HepG2 (cell line): ENCODE results near the gene LRRC10B. TPM values are rescaled to one million over a fixed set of nuclear protein-coding genes. Genes with fewer than 3 reads are reported as not detected.

Experiments
- ATAC-seq: fragments of 200-7000 bp; cut with Tn5 transposase; 3 replicates; pipeline ENCODE4 v1.9.1; 2020; ENCODE audit warnings: mild to moderate bottlenecking, moderate library complexity
- BruUV-seq: library from RNA; stranded (reverse); fragments of 400-500 nt; replicated peaks from 2 replicates; lab custom pipeline; 2021; lab: Mats Ljungman, UMichigan
- CTCF ChIA-PET: fragments of 300-600 bp; formaldehyde crosslinking; extraction: SDS; loops from one replicate; lab custom pipeline; 2021; ENCODE audit warnings: low total read pairs, inconsistent platforms, low intra/inter-chr PET ratio; lab: Yijun Ruan, JAX
- POLR2A ChIA-PET: fragments of 350-600 bp; sonication (Branson Sonifier 250); formaldehyde crosslinking; loops from one replicate; lab custom pipeline; 2020; ENCODE audit warnings: antibody characterized with exemption, inconsistent platforms; lab: Yijun Ruan, JAX
- DNase-seq: peaks from one replicate; pipeline ENCODE4 v3.0.0-alpha.2; 2015; ENCODE audit warnings: low spot score
- FAIRE-seq: peaks from 3 replicates; lab custom pipeline; 2011; peaks lifted over from hg19 to GRCh38; lab: Jason Lieb, UNC
- H2AFZ ChIP-seq: one replicate; pipeline ENCODE4 v1.6.1; 2011; ENCODE audit warnings: low read length, inconsistent platforms
- H3K27ac ChIP-seq: fragments of 300-600 bp; 3 replicates; pipeline ENCODE4 v1.8.0; 2011; ENCODE audit warnings: mixed run types, mild to moderate bottlenecking, mixed read lengths, low read length, inconsistent platforms; ENCODE audit not compliant: insufficient read depth; ENCODE audit errors: extremely low read length
- H3K27me3 ChIP-seq, 2 experiments: fragments of 200-600 bp in 1 of 2; 2 replicates in 1 of 2; 3 replicates in 1 of 2; pipeline versions ENCODE4 v1.6.0 to v1.8.0; 2011; ENCODE audit warnings: low read length in 2 of 2, mild to moderate bottlenecking in 2 of 2, moderate library complexity in 2 of 2, inconsistent platforms in 1 of 2; ENCODE audit not compliant: insufficient read depth in 2 of 2, control insufficient read depth in 1 of 2
- H3K36me3 ChIP-seq, 2 experiments: fragments of 200-600 bp in 1 of 2; replicated peaks in 1 of 2; 2 replicates in 1 of 2; 3 replicates in 1 of 2; pipeline versions ENCODE4 v1.5.1 to v1.8.0; 2011; ENCODE audit warnings: low read length in 2 of 2, inconsistent platforms in 1 of 2; ENCODE audit not compliant: insufficient read depth in 2 of 2, control insufficient read depth in 1 of 2
- H3K4me1 ChIP-seq: 2 replicates; pipeline ENCODE4 v1.5.1; 2012; ENCODE audit warnings: low read length, inconsistent platforms; ENCODE audit not compliant: insufficient read depth
- H3K4me2 ChIP-seq: 2 replicates; pipeline ENCODE4 v1.6.0; 2011; ENCODE audit warnings: low read depth, low read length, inconsistent platforms
- H3K4me3 ChIP-seq, 3 experiments: fragments of 200-600 bp in 1 of 3; sonication (generic), shearing (Covaris generic) in 1 of 3; replicated peaks in 1 of 3; 2 replicates each; pipeline ENCODE4 v1.5.1; 2011 to 2016; ENCODE audit warnings: low read length in 3 of 3, inconsistent platforms in 2 of 3, low read depth in 2 of 3, mild to moderate bottlenecking in 2 of 3, control low read depth in 1 of 3, mixed read lengths in 1 of 3; ENCODE audit not compliant: insufficient read depth in 1 of 3
- H3K79me2 ChIP-seq: one replicate; pipeline ENCODE4 v1.6.1; 2011; ENCODE audit warnings: low read length, inconsistent platforms; ENCODE audit not compliant: insufficient read depth
- H3K9ac ChIP-seq: 2 replicates; pipeline ENCODE4 v1.6.0; 2011; ENCODE audit warnings: mild to moderate bottlenecking, low read depth, low read length, inconsistent platforms; ENCODE audit not compliant: insufficient read depth
- H3K9me3 ChIP-seq: 2 replicates; pipeline ENCODE4 v1.5.1; 2012; ENCODE audit warnings: mild to moderate bottlenecking, low read length
- H4K20me1 ChIP-seq: 2 replicates; pipeline ENCODE4 v1.6.0; 2011; ENCODE audit warnings: inconsistent platforms, mild to moderate bottlenecking, low read length, moderate library complexity; ENCODE audit not compliant: insufficient read depth
- CREB1 ChIP-seq, 2 experiments: fragments of 450-650 bp in 1 of 2; IDR thresholded peaks; 2 replicates each; pipeline ENCODE4 v1.6.1; 2016 to 2017; ENCODE audit warnings: control low read depth in 1 of 2, mild to moderate bottlenecking in 1 of 2, missing compliant biosample characterization in 1 of 2, missing genetic modification characterization in 1 of 2
- MTA1 ChIP-seq: sonication (generic); formaldehyde crosslinking; IDR thresholded peaks from 2 replicates; pipeline ENCODE4 v1.4.0; 2020; ENCODE audit warnings: missing genetic modification reagents, mild to moderate bottlenecking, borderline replicate concordance
- NONO ChIP-seq, 2 experiments: fragments of 450-650 bp in 1 of 2; sonication (generic) in 1 of 2; formaldehyde crosslinking in 1 of 2; IDR thresholded peaks in 1 of 2; conservative IDR thresholded peaks in 1 of 2; 2 replicates each; pipeline versions ENCODE4 v1.6.1 to v1.8.0; 2017 to 2022; ENCODE audit warnings: mild to moderate bottlenecking in 1 of 2, missing genetic modification reagents in 1 of 2, moderate library complexity in 1 of 2
- RARA ChIP-seq: IDR thresholded peaks from 2 replicates; pipeline ENCODE4 v1.6.1; 2016; ENCODE audit warnings: missing genetic modification reagents, missing compliant biosample characterization
- RXRB ChIP-seq: IDR thresholded peaks from 2 replicates; pipeline ENCODE4 v1.6.1; 2016; ENCODE audit warnings: borderline replicate concordance, missing genetic modification reagents, missing compliant biosample characterization
- TSC22D2 ChIP-seq: sonication (generic); formaldehyde crosslinking; IDR thresholded peaks from 2 replicates; pipeline ENCODE4 v1.5.1; 2020; ENCODE audit warnings: missing genetic modification reagents, mild to moderate bottlenecking, borderline replicate concordance
- ZNF441 ChIP-seq: sonication (generic); formaldehyde crosslinking; IDR thresholded peaks from 2 replicates; pipeline ENCODE4 v1.7.0; 2021; ENCODE audit warnings: missing genetic modification reagents, borderline replicate concordance
- ZNF772 ChIP-seq: sonication (generic); formaldehyde crosslinking; IDR thresholded peaks from 2 replicates; pipeline ENCODE4 v1.5.0; 2020; ENCODE audit warnings: mild to moderate bottlenecking, missing genetic modification reagents
- WGBS: methylation state at CpG from one replicate; pipeline ENCODE4 v1.1.6; 2017; ENCODE audit warnings: low lambda C conversion rate; 5-methylcytosine and 5-hydroxymethylcytosine counted together
- in situ Hi-C: cut with HindIII; loops from 2 replicates; pipeline ENCODE4 v1.10.0; 2017; ENCODE audit warnings: low pct_unique_long_range_greater_than_20kb; ENCODE audit not compliant: extremely low pct_ligation_motif_present
- intact Hi-C: fragments of 100-400 bp; cut with micrococcal nuclease; formaldehyde crosslinking; loops from one replicate; pipeline ENCODE4 v1.10.0; 2022; ENCODE audit not compliant: unreplicated experiment
- polyA plus RNA-seq, 8 experiments: library from polyadenylated mRNA; depleted of rRNA in 3 of 8; stranded (reverse) in 7 of 8; unstranded in 1 of 8; fragments of >200 nt; fragmentation: Illumina TruSeq in 4 of 8; extraction: Trizol in 4 of 8; gene quantifications; 2 replicates each; pipeline versions ENCODE4 v1.2.1 to v1.2.3, GENCODE V29; 2011 to 2016; ENCODE audit warnings: low read depth in 4 of 8, missing spikeins in 1 of 8, mixed read lengths in 1 of 8; ENCODE audit not compliant: insufficient read depth in 1 of 8
- total RNA-seq, 5 experiments: library from RNA; depleted of rRNA; stranded (reverse); fragments of >200 nt; fragmentation: Illumina TruSeq; extraction: Trizol; gene quantifications; 2 replicates each; pipeline ENCODE4 v1.2.3, GENCODE V29; 2016; ENCODE audit warnings: low read depth in 1 of 5
- TF ChIP-seq, protein P1 (sequence below): sonication (generic); formaldehyde crosslinking; IDR thresholded peaks from 2 replicates; pipeline ENCODE4 v1.8.0; 2022; ENCODE audit warnings: mild to moderate bottlenecking, missing genetic modification reagents, moderate library complexity
- TF ChIP-seq, protein P2 (sequence below): sonication (generic); formaldehyde crosslinking; IDR thresholded peaks from 2 replicates; pipeline ENCODE4 v1.5.0; 2020; ENCODE audit warnings: missing genetic modification reagents
- TF ChIP-seq, protein P3 (sequence below): IDR thresholded peaks from 2 replicates; pipeline ENCODE4 v1.6.1; 2012; ENCODE audit warnings: inconsistent platforms
- TF ChIP-seq, protein P4 (sequence below): sonication (generic); formaldehyde crosslinking; IDR thresholded peaks from 2 replicates; pipeline ENCODE4 v1.4.0; 2020; ENCODE audit warnings: low read depth, mild to moderate bottlenecking, missing genetic modification reagents
- TF ChIP-seq, protein P5 (sequence below): sonication (generic); formaldehyde crosslinking; IDR thresholded peaks from 2 replicates; pipeline ENCODE4 v1.4.0; 2020; ENCODE audit warnings: missing genetic modification reagents, borderline replicate concordance
- TF ChIP-seq, protein P6 (sequence below): sonication (generic); formaldehyde crosslinking; IDR thresholded peaks from 2 replicates; pipeline ENCODE4 v1.4.0; 2020; ENCODE audit warnings: mild to moderate bottlenecking, missing genetic modification reagents

The LRRC10B gene
- total and polyA plus RNA-seq, 2 of the 13 experiments (the other 11 are each of a cell fraction or from before 2014, with no cell fraction given), result not detected

DNA sequence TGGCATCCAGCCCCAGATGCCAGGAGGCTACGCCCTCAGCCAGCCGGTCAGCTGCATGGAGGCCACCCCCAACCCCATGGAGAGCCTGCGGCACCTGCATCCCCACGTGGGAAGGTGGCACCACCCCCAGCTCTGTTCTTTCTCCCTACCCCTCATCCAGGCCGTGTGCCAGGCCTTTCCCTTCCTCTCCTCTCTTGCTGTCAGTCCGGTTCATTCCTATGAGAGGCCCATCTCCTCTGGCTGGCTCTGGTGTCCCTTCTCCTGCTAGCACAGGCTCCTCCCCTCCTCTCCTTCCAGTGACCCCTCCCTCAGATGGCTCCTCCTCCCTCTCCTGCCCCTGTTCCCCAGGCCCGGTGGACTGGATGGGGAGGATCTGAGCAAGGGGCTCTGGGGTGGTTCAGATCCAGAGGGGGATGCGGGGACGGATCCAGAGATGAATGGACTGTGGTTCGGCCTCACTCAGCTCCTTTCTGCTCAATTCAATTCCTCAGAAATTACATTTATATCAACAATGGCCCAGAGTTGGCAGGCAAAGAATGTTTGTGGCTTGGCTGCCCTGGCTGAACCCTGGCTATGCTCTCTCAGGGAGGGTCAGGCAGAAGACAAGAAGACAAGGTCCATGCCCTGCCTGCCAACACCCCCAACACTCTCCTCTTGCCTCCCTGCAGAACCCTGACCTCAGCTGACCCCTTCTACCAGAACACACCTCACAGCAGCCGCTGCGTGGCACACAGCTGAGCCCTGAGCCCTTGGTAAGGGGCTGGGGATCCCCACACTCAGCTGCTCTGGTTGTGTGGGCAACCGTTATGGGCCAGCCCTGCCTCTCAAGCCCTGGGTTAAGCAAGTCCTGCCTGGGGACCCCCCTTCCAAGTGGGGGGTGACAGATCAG lies 18.5 kb upstream of the LRRC10B start:
- Histone ChIP-seq H3K4me1 (peaks cover 57% of the 10 kb centered on the region), H3K27ac (no peak overlapping the region), H4K20me1 (no peaks in the 10 kb centered on the region), H3K9me3 (no peaks in the 10 kb centered on the region), H3K27me3 (peaks cover 0 to 17% of the 10 kb centered on the region in 2 experiments; a peak in 4 of 5 replicates), H3K36me3 (no peaks in the 10 kb centered on the region), H2AFZ (no peak overlapping the region), H3K4me3 (peak overlapping the region; percentile 39 to 63 (median 46); a peak in 3 of 6 replicates), H3K79me2 (no peaks in the 10 kb centered on the region), H3K4me2 (peak overlapping the region; percentile 88), H3K9ac (peak overlapping the region; percentile 36; the same call in 1 of the 2 replicates)
- ChIA-PET CTCF (no interaction called here), POLR2A (interaction anchor here (0.9 kb wide), 1 partner anchor 8 kb away, joined by 4 read pairs; no protein-coding TSS in a partner anchor)
- BruUV-seq, result no TSS peak
- DNase-seq (peak; percentile 31), ATAC-seq (peak; percentile 48), FAIRE-seq (no peak)
- in situ Hi-C loops (no loop called here), intact Hi-C loops (no loop called here)
- WGBS, result 4% methylated on average over 9 of the region's 13 CpGs
- TF ChIP-seq, protein P1, sequence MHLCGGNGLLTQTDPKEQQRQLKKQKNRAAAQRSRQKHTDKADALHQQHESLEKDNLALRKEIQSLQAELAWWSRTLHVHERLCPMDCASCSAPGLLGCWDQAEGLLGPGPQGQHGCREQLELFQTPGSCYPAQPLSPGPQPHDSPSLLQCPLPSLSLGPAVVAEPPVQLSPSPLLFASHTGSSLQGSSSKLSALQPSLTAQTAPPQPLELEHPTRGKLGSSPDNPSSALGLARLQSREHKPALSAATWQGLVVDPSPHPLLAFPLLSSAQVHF (CRISPR knock-in tag), result 0 out of 2 replicates have a peak, but pooled peaks have one; percentile 47
- TF ChIP-seq CREB1 (IDR thresholded peaks at IDR 0.05) (no peak), CREB1 (CRISPR knock-in tag; IDR thresholded peaks at IDR 0.05) (no peak), ZNF441 (CRISPR knock-in tag) (no peak), RXRB (CRISPR knock-in tag) (peak; percentile 80), NONO (IDR thresholded peaks at IDR 0.05) (no peak), NONO (CRISPR knock-in tag; conservative IDR thresholded peaks at IDR 0.05) (0 out of 2 replicates have a peak, but pooled peaks have one; percentile 20), TSC22D2 (no peak), ZNF772 (CRISPR knock-in tag) (0 out of 2 replicates have a peak, but pooled peaks have one; percentile 17), RARA (CRISPR knock-in tag) (peak; percentile 45; the same call in 1 of the 2 replicates), MTA1 (no peak)
- TF ChIP-seq, protein P2, sequence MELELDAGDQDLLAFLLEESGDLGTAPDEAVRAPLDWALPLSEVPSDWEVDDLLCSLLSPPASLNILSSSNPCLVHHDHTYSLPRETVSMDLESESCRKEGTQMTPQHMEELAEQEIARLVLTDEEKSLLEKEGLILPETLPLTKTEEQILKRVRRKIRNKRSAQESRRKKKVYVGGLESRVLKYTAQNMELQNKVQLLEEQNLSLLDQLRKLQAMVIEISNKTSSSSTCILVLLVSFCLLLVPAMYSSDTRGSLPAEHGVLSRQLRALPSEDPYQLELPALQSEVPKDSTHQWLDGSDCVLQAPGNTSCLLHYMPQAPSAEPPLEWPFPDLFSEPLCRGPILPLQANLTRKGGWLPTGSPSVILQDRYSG (CRISPR knock-in tag), result no peak
- TF ChIP-seq, protein P3, sequence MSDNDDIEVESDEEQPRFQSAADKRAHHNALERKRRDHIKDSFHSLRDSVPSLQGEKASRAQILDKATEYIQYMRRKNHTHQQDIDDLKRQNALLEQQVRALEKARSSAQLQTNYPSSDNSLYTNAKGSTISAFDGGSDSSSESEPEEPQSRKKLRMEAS, result no peak
- TF ChIP-seq, protein P4, sequence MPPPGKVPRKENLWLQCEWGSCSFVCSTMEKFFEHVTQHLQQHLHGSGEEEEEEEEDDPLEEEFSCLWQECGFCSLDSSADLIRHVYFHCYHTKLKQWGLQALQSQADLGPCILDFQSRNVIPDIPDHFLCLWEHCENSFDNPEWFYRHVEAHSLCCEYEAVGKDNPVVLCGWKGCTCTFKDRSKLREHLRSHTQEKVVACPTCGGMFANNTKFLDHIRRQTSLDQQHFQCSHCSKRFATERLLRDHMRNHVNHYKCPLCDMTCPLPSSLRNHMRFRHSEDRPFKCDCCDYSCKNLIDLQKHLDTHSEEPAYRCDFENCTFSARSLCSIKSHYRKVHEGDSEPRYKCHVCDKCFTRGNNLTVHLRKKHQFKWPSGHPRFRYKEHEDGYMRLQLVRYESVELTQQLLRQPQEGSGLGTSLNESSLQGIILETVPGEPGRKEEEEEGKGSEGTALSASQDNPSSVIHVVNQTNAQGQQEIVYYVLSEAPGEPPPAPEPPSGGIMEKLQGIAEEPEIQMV (CRISPR knock-in tag), result no peak
- TF ChIP-seq, protein P5, sequence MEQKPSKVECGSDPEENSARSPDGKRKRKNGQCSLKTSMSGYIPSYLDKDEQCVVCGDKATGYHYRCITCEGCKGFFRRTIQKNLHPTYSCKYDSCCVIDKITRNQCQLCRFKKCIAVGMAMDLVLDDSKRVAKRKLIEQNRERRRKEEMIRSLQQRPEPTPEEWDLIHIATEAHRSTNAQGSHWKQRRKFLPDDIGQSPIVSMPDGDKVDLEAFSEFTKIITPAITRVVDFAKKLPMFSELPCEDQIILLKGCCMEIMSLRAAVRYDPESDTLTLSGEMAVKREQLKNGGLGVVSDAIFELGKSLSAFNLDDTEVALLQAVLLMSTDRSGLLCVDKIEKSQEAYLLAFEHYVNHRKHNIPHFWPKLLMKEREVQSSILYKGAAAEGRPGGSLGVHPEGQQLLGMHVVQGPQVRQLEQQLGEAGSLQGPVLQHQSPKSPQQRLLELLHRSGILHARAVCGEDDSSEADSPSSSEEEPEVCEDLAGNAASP (CRISPR knock-in tag), result peak; percentile 95
- TF ChIP-seq, protein P6, sequence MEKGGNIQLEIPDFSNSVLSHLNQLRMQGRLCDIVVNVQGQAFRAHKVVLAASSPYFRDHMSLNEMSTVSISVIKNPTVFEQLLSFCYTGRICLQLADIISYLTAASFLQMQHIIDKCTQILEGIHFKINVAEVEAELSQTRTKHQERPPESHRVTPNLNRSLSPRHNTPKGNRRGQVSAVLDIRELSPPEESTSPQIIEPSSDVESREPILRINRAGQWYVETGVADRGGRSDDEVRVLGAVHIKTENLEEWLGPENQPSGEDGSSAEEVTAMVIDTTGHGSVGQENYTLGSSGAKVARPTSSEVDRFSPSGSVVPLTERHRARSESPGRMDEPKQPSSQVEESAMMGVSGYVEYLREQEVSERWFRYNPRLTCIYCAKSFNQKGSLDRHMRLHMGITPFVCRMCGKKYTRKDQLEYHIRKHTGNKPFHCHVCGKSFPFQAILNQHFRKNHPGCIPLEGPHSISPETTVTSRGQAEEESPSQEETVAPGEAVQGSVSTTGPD, result no peak
